Testis (tissue), 2 donors: ENCODE results near the gene NCBP3.

Source experiments
- POLR2A ChIP-seq: fragments of 450-650 bp; IDR thresholded peaks from one replicate; pipeline ENCODE4 v1.6.1; 2017; ENCODE audit warnings: antibody characterized with exemption, mild to moderate bottlenecking, moderate library complexity
- TF ChIP-seq, protein P1 (sequence below), 3 experiments: fragments of 450-650 bp in 2 of 3; fragments of 200-600 bp in 1 of 3; sonication (generic) in 1 of 3; IDR thresholded peaks; one replicate each; pipeline ENCODE4 v1.5.1; 2016 to 2019; ENCODE audit warnings: antibody characterized with exemption in 3 of 3, mild to moderate bottlenecking in 2 of 3, moderate library complexity in 1 of 3

- TF ChIP-seq, protein P1, sequence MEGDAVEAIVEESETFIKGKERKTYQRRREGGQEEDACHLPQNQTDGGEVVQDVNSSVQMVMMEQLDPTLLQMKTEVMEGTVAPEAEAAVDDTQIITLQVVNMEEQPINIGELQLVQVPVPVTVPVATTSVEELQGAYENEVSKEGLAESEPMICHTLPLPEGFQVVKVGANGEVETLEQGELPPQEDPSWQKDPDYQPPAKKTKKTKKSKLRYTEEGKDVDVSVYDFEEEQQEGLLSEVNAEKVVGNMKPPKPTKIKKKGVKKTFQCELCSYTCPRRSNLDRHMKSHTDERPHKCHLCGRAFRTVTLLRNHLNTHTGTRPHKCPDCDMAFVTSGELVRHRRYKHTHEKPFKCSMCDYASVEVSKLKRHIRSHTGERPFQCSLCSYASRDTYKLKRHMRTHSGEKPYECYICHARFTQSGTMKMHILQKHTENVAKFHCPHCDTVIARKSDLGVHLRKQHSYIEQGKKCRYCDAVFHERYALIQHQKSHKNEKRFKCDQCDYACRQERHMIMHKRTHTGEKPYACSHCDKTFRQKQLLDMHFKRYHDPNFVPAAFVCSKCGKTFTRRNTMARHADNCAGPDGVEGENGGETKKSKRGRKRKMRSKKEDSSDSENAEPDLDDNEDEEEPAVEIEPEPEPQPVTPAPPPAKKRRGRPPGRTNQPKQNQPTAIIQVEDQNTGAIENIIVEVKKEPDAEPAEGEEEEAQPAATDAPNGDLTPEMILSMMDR (IDR thresholded peaks at IDR 0.05): no peak
- no peak for TF ChIP-seq POLR2A
Observed at GRCh38 chr17:3788200-3788599, 57.8 kb downstream of the NCBP3 start.
